Panc1 (cell line): ENCODE measurements around the gene NTN3. TPM values are rescaled to one million over a fixed set of nuclear protein-coding genes. Genes with fewer than 3 reads are reported as not detected.

Experiments used
- ATAC-seq: fragments of 200-7000 bp; cut with Tn5 transposase; 2 replicates; pipeline ENCODE4 v1.9.1; 2020; ENCODE audit warnings: mild to moderate bottlenecking, moderate library complexity
- BruUV-seq: library from RNA; stranded (reverse); fragments of 400-500 nt; replicated peaks from 2 replicates; lab custom pipeline; 2021; lab: Mats Ljungman, UMichigan
- CTCF ChIA-PET: fragments of 300-600 bp; sonication (Branson Sonifier 250); formaldehyde crosslinking; loops from one replicate; lab custom pipeline; 2022; ENCODE audit warnings: antibody characterized with exemption; lab: Charles Lee
- POLR2A ChIA-PET: fragments of 300-600 bp; sonication (Branson Sonifier 250); formaldehyde crosslinking; loops from one replicate; lab custom pipeline; 2022; ENCODE audit warnings: antibody characterized with exemption; lab: Charles Lee
- DNase-seq: peaks from one replicate; pipeline ENCODE4 v3.0.0-alpha.2; 2010; ENCODE audit warnings: low read depth, low spot score
- H3K27ac ChIP-seq: 2 replicates; pipeline ENCODE4 v1.5.1; 2011; ENCODE audit warnings: mild to moderate bottlenecking, low read length, inconsistent platforms
- H3K27me3 ChIP-seq: fragments of 200-500 bp; sonication (Bioruptor generic); 2 replicates; pipeline ENCODE4 v1.6.0; 2014; ENCODE audit warnings: low read length, inconsistent platforms; ENCODE audit not compliant: control insufficient read depth, insufficient read depth
- H3K36me3 ChIP-seq: fragments of 200-500 bp; sonication (Bioruptor generic); 2 replicates; pipeline ENCODE4 v1.5.1; 2014; ENCODE audit warnings: inconsistent platforms, mild to moderate bottlenecking, low read length, moderate library complexity; ENCODE audit not compliant: control insufficient read depth, insufficient read depth
- H3K4me1 ChIP-seq: 2 replicates; pipeline ENCODE4 v1.5.1; 2011; ENCODE audit warnings: inconsistent platforms, mild to moderate bottlenecking, low read length, moderate library complexity; ENCODE audit not compliant: control insufficient read depth, insufficient read depth
- H3K4me3 ChIP-seq, 2 experiments: 2 replicates each; pipeline ENCODE4 v1.5.1; 2011 to 2012; ENCODE audit warnings: low read depth in 2 of 2, low read length in 2 of 2, mild to moderate bottlenecking in 2 of 2, inconsistent platforms in 1 of 2, moderate library complexity in 1 of 2
- H3K9me3 ChIP-seq: fragments of 200-500 bp; sonication (Bioruptor generic); 2 replicates; pipeline ENCODE4 v1.5.1; 2014; ENCODE audit warnings: low read depth, mild to moderate bottlenecking, inconsistent platforms, low read length, moderate library complexity; ENCODE audit not compliant: control insufficient read depth, insufficient read depth
- CTCF ChIP-seq: fragments of 450-650 bp; IDR thresholded peaks from 2 replicates; pipeline ENCODE4 v1.5.1; 2017; ENCODE audit warnings: mild to moderate bottlenecking
- POLR2AphosphoS5 ChIP-seq: IDR thresholded peaks from 2 replicates; pipeline ENCODE4 v1.6.1; 2012; ENCODE audit warnings: mild to moderate bottlenecking, low read depth, low read length, moderate library complexity
- REST ChIP-seq, 2 experiments: IDR thresholded peaks; 2 replicates each; pipeline ENCODE4 v1.6.1; 2011 to 2012; ENCODE audit warnings: low read depth in 2 of 2, control low read depth in 1 of 2, low read length in 1 of 2, mild to moderate bottlenecking in 1 of 2, moderate library complexity in 1 of 2; ENCODE audit not compliant: insufficient read depth in 1 of 2
- SIN3A ChIP-seq: IDR thresholded peaks from 2 replicates; pipeline ENCODE4 v1.6.1; 2012; ENCODE audit warnings: low read depth, mild to moderate bottlenecking, low read length, moderate library complexity, borderline replicate concordance; ENCODE audit not compliant: insufficient read depth
- TCF7L2 ChIP-seq: IDR thresholded peaks from 2 replicates; pipeline ENCODE4 v1.6.1; 2011; ENCODE audit warnings: mild to moderate bottlenecking, low read depth, low read length, inconsistent platforms
- in situ Hi-C: cut with HindIII; loops from 2 replicates; pipeline ENCODE4 v1.10.0; 2016; ENCODE audit warnings: low sequenced_read_pairs, low pct_unique_long_range_greater_than_20kb
- intact Hi-C: fragments of 100-400 bp; cut with micrococcal nuclease; formaldehyde crosslinking; loops from one replicate; pipeline ENCODE4 v1.10.0; 2022; ENCODE audit not compliant: unreplicated experiment
- total RNA-seq: library from RNA; stranded (reverse); gene quantifications from one replicate; pipeline ENCODE4 v1.2.1, GENCODE V29; 2021; ENCODE audit not compliant: unreplicated experiment

NTN3 gene
- total RNA-seq, 1 experiment from 2014 or later: 3.2 TPM

DNA sequence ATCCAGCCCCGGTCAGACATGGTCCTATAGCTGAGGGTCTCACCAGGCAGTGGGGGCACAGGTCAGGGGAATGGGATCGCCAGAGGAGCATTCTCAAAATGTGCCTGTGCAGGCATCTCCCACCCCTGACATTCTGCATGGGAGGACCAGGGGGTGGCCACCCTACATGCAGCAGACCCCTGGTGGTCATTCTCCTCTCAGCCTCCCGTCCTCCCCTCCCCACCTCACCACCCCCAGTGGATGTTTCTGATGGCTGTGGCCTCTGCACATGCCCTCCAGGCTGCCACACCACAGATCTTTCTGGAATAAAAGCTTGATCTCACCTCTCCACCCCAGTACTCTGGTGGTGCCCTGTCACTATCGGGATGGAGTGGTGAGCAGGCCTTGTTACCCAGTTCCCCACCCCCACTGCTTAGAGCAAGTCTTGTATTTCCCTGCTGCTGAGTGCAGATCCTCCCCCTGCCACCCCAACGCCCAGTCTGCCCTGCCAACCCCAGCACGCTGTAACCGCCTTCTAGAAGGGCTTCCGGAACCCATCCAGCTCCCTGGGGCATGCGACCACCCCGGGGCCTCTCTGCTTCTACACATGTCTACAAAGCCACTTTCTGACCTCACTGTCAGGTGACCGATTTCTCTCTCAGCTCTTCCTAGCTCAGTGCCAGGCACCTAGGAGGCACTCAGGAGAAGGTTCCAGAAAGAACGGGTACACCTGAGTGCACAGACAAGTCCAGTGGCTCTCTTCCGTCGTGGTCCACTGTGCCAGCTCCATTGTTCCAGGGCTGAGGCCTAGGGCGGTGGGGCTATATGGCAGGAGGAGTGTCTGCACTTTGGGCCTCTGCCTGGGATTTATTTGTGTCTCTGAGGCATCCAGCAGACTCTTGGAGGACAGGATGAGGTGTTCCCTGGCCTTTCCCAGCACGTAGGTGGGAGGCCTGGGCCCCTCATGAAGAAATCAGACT lies 13.1 kb downstream of the NTN3 start:
- Histone ChIP-seq H3K9me3 (no peaks in the 10 kb centered on the region), H3K4me1 (peaks cover 8% of the 10 kb centered on the region; the same call in 1 of the 2 replicates), H3K4me3 (no peak overlapping the region), H3K36me3 (no peaks in the 10 kb centered on the region), H3K27me3 (no peaks in the 10 kb centered on the region), H3K27ac (no peak overlapping the region)
- intact Hi-C loops (no loop called here), in situ Hi-C loops (no loop called here)
- ATAC-seq: no peak
- BruUV-seq: no TSS peak
- DNase-seq: no peak
- CTCF ChIA-PET: interaction anchor here (0.5 kb wide), 1 partner anchor 34 kb away, joined by 8 read pairs; no protein-coding TSS in a partner anchor
- POLR2A ChIA-PET: no interaction called here
- no peak for TF ChIP-seq REST (IDR thresholded peaks at IDR 0.05; ENCODE audit: insufficient read depth in 1 of 2, low read depth in 2 of 2, low read length in 1 of 2)
- no peak for TF ChIP-seq TCF7L2
- TF ChIP-seq CTCF: no peak
- no peak for TF ChIP-seq SIN3A
- no peak for TF ChIP-seq POLR2AphosphoS5

DNA sequence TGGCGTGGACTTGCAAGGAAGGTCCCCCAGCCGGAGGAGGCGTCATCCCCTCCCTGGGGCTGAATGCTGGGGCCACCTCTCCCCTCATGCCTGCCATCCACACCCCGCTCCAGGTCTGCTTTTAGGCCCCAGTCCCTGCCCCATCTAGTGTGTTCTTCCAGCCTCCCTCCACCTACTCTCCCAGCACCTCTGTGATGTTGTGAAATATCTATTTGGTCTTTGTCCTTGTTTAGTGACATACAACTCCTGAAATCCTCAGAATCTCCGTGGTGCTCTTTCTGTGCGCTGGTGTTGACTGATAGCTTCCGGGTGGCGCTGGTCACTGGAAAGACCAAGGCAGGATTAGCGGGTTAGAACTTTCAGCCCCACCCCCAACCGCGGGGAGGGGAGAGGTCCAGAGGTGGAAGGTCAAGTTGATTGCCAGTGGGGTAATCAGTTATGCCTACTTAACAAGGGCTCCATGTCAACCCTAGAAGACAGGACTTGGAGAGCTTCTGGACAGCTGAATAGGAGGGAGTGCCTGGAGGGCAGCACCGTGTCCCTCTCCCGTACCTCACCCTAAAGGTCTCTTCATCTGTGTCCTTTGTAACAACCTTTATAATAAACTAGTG lies 13.9 kb downstream of the NTN3 start:
- in situ Hi-C loops: no loop called here

More for the DNA sequence above, 13.9 kb downstream of the NTN3 start:
- no TSS peak for BruUV-seq
- ChIA-PET POLR2A (interaction anchor here (0.6 kb wide), 1 partner anchor 270 kb away, joined by 3 read pairs; the partner anchor contains the start of gene PGP), CTCF (interaction anchor here (0.5 to 0.6 kb wide), 2 partner anchors 35 to 46 kb away, joined by 7 to 8 read pairs; partner anchors contain the start of gene CEMP1)
- intact Hi-C loops: no loop called here
- peaks cover 8% of the 10 kb centered on the region; the same call in 1 of the 2 replicates for H3K4me1 ChIP-seq
- H3K27me3 ChIP-seq: no peaks in the 10 kb centered on the region
- H3K36me3 ChIP-seq: no peaks in the 10 kb centered on the region
- H3K27ac ChIP-seq: no peak overlapping the region
- DNase-seq: no peak
- TF ChIP-seq CTCF: no peak
- no peak for TF ChIP-seq SIN3A
- TF ChIP-seq REST (IDR thresholded peaks at IDR 0.05; ENCODE audit: insufficient read depth in 1 of 2, low read depth in 2 of 2, low read length in 1 of 2): no peak
- no peak for TF ChIP-seq POLR2AphosphoS5
- TF ChIP-seq TCF7L2: no peak
- H3K9me3 ChIP-seq: no peaks in the 10 kb centered on the region
- H3K4me3 ChIP-seq: no peak overlapping the region
- ATAC-seq: no peak
